C4-2B (cell line): ENCODE measurements around the gene AGTRAP.
A peak's percentile ranks its signal among the peaks of the same experiment; 100 is the strongest.

Experiments used
- H3K27ac ChIP-seq: fragments of 450-650 bp; 2 replicates; pipeline ENCODE4 v1.5.1; 2017
- ZFX ChIP-seq: fragments of 450-650 bp; IDR thresholded peaks from 2 replicates; pipeline ENCODE4 v1.6.1; 2017
- TF ChIP-seq, protein P1 (sequence below): fragments of 450-650 bp; conservative IDR thresholded peaks from 2 replicates; pipeline ENCODE4 v1.5.1; 2017; ENCODE audit warnings: mild to moderate bottlenecking

AGTRAP gene

DNA sequence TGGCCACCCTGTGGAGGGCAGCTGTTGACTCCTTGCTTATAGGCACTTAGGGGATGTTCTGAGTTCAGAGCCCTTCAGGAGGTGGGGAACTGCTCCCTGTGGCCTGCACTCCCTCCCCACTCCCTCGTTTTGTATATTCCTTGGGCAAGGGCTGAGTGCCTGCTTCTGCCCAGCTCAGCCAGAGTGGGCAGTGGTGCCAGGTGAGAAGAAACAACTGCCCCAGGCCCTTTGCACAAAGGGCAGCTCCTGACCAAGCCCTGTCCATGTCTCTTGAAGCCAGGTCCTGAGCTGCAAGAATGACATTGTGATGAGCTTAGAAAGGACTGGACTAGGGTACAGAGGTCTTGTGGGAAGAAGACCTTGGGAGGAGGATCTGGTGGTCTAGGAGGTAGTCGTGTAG lies 2.2 kb downstream of the AGTRAP start:
- peak overlapping the region; percentile 99 for H3K27ac ChIP-seq
- TF ChIP-seq, protein P1, sequence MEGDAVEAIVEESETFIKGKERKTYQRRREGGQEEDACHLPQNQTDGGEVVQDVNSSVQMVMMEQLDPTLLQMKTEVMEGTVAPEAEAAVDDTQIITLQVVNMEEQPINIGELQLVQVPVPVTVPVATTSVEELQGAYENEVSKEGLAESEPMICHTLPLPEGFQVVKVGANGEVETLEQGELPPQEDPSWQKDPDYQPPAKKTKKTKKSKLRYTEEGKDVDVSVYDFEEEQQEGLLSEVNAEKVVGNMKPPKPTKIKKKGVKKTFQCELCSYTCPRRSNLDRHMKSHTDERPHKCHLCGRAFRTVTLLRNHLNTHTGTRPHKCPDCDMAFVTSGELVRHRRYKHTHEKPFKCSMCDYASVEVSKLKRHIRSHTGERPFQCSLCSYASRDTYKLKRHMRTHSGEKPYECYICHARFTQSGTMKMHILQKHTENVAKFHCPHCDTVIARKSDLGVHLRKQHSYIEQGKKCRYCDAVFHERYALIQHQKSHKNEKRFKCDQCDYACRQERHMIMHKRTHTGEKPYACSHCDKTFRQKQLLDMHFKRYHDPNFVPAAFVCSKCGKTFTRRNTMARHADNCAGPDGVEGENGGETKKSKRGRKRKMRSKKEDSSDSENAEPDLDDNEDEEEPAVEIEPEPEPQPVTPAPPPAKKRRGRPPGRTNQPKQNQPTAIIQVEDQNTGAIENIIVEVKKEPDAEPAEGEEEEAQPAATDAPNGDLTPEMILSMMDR: no peak
- no peak for TF ChIP-seq ZFX

DNA sequence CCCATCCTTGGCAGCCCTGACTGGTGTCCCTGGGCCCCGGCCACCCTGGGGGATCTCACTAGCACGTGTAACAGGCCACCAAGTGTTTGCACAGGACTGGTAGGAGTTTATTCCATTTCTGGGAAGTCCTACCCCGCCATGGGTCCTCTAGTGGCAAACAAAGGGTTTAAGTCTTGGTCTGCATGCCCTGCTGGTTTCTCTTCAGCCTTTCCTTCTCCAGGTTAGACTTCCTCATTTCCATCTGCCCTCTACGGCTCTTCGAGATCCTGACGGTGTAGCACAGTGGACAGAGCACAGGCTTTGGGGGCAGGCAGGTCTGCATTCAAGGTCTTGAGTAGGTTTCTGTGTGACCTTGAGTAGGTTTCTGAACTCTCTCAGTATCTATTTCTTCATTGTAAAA lies 2.8 kb downstream of the AGTRAP start:
- H3K27ac ChIP-seq: peak overlapping the region; percentile 99
- TF ChIP-seq ZFX: no peak
- TF ChIP-seq, protein P1: no peak

DNA sequence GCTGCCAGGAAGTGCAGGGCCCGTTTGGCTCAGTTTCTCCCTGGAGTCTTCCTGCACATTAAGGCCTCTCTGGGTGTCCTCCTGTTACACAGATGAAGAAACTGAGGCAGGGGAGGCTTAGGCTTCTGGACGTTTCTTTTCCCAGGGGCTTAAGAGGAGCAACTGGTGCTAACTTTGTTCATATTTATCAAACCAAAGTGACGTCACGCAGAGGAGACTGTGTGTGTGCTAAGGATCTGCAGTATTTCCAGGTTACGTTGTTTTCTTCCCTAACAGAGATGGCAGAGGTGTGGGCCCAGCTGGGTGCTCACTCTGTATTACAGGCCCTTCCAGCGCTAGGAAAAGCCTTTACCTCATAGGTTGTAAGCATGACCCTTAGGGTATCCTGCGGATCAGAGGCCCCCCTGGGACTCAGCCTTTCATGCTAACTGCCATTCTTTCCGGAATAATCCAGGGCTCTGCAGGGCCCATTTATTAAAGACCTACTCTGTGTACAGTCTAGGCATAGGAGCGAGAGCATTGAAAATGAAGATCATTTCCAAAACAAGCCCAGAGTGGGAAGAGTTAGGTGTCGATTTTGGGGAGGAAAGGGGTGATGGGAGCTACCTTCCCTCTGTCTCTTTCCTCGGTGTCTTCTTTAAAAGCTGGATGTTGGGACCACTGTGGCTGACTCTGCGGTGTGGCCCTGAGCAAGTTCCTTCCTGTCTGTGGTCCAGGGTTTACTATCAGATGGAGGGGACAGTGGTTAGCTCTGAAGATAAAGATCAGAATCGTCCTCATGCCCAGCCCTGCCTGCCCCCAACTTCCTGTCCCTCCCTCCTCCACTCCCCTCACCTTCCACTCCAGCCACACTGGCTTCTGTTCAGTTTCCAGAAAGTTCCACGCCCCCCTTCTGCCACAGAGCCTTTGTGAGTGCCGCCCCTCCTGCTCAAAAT lies 4.6 kb downstream of the AGTRAP start:
- H3K27ac ChIP-seq: peak overlapping the region; percentile 99; the same call in 1 of the 2 replicates
- TF ChIP-seq, protein P1: no peak
- TF ChIP-seq ZFX: no peak

DNA sequence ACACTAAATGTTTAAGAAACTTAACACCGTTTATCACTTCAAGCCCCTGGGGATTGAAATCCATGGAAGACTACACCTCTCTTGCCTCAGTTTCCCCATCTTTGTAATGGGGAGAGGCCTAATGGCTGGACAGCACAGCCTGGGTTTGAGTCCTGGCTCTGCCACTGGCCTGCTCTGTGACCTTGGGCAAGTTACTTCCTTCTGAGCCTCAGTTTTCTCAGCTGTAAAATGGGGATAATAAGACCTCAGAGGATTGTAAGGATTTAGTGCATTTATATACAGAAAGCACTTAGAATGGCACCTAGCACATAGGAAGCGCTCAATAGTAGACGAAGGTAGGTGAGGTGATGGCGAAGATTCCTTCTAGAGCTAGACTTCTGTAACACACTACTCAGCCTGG lies 5.5 kb downstream of the AGTRAP start:
- no peak for TF ChIP-seq ZFX
- TF ChIP-seq, protein P1: no peak
- H3K27ac ChIP-seq: no peak overlapping the region

DNA sequence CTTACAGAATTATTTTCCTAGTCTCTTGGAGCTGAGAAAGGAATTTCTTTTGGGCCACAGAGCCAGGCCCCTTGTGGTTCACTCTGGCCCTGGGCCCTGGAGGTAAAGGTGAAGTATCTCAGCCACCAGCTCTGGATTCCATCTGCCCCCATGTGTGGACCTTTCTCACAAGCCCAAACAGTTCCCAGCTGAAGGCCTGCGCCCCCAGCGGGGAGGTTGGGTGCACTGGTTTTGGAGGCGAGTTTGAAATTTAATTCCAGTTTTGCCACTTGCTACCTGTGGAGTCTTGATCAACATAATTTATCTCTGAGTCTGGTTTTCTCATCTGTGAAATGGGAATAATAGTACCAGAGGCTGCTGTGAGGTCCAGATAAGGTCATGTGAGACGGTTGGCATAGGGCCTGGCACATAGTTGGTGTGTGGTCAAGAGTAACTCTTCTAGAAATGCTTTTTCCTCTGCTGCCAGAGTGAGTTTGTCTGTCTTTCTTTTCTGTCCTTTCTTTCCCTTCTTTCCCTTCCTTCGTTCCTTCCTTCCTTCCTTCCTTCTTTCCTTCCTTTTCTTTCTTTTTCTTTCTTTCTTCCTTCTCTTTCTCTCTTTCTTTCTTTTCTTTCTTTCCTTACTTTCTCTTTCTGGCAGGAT lies 6.1 kb downstream of the AGTRAP start:
- no peak for TF ChIP-seq ZFX
- TF ChIP-seq, protein P1: no peak
- no peak overlapping the region; the same call in 1 of the 2 replicates for H3K27ac ChIP-seq

DNA sequence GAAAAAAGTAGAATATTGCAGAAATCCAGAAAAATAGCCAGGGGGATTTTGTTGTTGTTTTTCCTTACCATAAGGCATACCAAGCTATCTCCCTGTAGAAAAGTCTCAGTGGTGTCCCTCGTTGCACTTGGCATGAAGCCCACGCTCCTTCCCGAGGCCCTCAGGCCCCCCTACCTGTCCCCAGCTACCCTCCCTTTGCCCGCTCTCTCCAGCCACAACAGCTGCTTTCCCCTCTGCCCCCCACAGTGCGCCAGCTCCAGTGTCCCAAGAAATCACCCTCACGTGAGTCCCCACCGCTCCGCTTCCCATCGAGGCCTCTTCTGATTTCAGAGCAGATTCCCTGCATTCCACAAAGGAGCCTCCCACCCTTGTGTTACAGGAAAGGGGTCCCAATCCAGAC lies 8.4 kb downstream of the AGTRAP start:
- H3K27ac ChIP-seq: no peak overlapping the region
- TF ChIP-seq ZFX: no peak
- TF ChIP-seq, protein P1: no peak

DNA sequence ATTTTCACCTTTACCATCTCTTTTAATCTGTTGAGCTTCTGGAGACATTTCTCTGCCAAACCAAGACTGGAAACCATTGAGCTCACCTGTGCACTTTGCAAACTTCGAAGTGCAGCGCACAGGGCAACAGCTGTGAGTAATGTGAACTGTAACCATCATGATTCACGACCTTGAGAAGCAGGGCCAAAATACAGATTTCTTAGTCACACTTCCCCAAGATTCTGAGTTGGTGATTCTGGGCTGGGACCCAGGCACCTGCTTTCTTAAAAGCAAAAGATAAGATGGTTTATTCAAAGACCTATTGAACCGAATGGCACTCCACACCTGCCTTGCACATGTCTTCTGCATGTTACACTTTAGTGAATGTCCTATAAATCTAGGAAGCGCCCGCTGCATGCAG lies 10.2 kb downstream of the AGTRAP start:
- TF ChIP-seq, protein P1: no peak
- TF ChIP-seq ZFX: no peak
- H3K27ac ChIP-seq: no peak overlapping the region
